Breast epithelium (tissue), 3 donors: ENCODE data around the gene ATP1B3.

ENCODE experiments used
- CTCF ChIP-seq, 3 donors: fragments of 450-650 bp; IDR thresholded peaks; one replicate each; pipeline ENCODE4 v1.5.1; 2016 to 2017; ENCODE audit warnings: antibody characterized with exemption in 3 of 3, mild to moderate bottlenecking in 3 of 3, moderate library complexity in 3 of 3
- POLR2A ChIP-seq: fragments of 450-650 bp; IDR thresholded peaks from one replicate; pipeline ENCODE4 v1.6.1; 2016; ENCODE audit warnings: antibody characterized with exemption, mild to moderate bottlenecking, moderate library complexity
- POLR2AphosphoS5 ChIP-seq, 3 donors: sonication (generic); formaldehyde crosslinking; IDR thresholded peaks; one replicate each; pipeline ENCODE4 v1.6.1; 2017; ENCODE audit warnings: antibody characterized with exemption in 3 of 3

GRCh38 chr3:141960731-141961130 is 84.3 kb downstream of the ATP1B3 start:
- TF ChIP-seq POLR2A (no peak), CTCF (IDR thresholded peaks at IDR 0.05) (no peak), POLR2AphosphoS5 (IDR thresholded peaks at IDR 0.05) (no peak)
